GM19239 (cell line): Measurements from ENCODE around the gene MRPL58.
"Not testable (repeated sequence)": the region's sequence is repeated elsewhere in the genome, so short reads cannot be mapped to it uniquely, and the experiment has no call there.

ENCODE experiments used
- DNase-seq: peaks from one replicate; pipeline ENCODE4 v3.0.0; 2011; ENCODE audit warnings: low spot score; ENCODE audit not compliant: insufficient read length
- FAIRE-seq: peaks from 2 replicates; lab custom pipeline; 2011; peaks lifted over from hg19 to GRCh38; lab: Jason Lieb, UNC

Gene MRPL58

DNA sequence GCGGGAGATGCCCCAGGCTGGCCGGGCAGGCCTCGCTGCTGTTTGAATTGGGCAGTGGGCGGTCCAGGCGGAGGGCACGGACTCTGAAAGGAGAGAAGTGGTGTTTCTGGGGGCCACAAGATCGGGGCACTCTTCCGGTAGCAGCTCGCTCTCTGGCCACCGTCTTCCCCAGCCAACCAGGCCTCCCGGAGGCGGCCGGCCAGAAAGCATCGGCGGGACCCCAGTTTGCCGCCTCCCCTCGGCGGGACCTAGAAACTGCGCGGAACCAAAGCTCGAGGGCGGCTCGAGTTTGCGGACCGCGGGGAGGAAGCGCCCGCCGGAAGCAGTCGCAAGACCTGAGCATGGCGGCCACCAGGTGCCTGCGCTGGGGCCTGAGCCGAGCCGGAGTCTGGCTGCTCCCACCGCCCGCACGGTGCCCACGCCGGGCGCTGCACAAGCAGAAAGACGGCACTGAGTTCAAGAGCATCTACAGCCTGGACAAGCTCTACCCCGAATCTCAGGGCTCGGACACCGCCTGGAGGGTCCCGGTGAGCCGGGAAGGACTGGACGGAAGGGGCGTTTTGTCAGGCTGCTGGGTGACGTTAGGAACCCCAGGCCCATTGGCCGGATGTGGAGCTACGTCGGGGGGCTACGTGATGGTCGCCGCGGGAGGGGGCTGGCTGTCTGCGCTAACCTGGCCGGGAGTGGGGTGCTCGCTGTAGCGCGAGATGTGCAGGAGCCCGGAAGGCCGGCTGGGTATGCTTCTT is at the start of gene MRPL58:
Gene MRPL58, plus strand, starts transcription at position 325 of the 746 bp plus-strand sequence. Its CDS starts 17 bp downstream, at position 342.
- FAIRE-seq = peak; percentile 52
- DNase-seq = peak; percentile 96

DNA sequence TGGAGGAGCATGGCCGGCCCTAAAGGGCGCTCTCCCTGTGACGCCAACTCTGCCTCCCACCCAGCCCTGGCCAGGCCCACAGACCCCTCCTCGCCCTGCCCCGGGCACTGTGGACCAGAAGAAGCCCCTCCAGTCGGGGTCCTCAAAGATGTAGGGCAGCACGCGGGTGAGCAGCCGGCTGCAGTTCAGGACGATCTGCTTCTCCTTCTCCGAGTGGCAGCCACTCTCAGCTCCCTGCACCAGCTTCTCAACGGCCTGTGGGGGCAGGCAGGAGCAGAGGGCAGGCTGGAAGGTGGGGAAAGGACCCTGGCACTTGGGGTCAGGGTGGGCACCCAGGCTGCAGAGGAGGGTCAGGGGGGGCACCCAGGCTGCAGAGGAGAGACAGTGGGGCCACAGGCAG is 48.8 kb upstream of the MRPL58 start:
- DNase-seq = no peak
- FAIRE-seq = no peak

DNA sequence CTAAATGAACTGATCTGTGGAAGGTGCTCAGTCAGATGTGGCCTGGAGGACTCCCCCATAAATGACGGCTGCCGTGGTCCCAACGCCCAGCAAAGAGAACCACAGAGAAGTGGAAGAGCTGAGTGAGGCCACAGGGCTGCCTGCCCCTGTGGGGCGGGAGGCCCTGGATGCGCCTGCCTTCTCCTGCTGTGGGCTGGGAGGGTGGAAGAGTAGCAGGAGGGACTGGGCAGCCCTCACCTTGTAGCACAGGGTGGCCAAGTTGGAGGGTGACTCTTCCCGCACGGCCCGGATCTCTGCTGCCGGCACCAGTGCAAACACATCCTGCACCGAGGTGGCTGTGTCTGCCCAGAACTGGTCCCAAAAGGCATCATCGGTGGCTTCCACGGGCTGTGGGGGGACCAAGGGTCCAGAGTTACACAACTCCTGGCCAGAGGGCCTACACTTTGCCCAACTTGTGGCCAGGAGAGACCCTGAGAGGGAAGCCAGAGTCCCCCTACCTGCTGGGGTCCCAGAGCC is 48.2 kb upstream of the MRPL58 start:
- DNase-seq = no peak
- no peak for FAIRE-seq

- no peak for FAIRE-seq
- no peak for DNase-seq
Observed at GRCh38 chr17:74964988-74965622, 47.4 kb upstream of the MRPL58 start.

GRCh38 chr17:74968361-74968780 is 44.1 kb upstream of the MRPL58 start:
- DNase-seq (no peak), FAIRE-seq (no peak)

- DNase-seq, FAIRE-seq: not testable (repeated sequence)
Observed at GRCh38 chr17:74969501-74969900, 43.0 kb upstream of the MRPL58 start.

- no peak for FAIRE-seq
- no peak for DNase-seq
Observed at GRCh38 chr17:74970395-74970794, 42.1 kb upstream of the MRPL58 start.

GRCh38 chr17:74971069-74971841 is 41.2 kb upstream of the MRPL58 start:
- no peak for FAIRE-seq

DNA sequence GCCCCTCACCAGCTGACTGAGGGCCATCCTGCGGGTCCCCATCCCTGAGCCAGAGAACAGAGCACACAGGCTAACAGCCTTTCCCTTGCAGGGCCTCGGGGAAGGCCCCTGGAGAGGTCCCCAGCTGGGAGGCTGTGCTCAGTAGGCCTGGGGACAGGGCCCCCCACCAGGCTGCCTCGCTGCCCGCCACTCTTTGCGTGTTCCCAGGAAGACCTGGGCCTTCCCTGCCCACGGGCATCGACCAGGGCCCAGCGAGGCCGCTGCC is 40.7 kb upstream of the MRPL58 start:
- no peak for FAIRE-seq
- DNase-seq = no peak

More at GRCh38 chr17:74971069-74971841, 41.2 kb upstream of the MRPL58 start:
- DNase-seq = no peak

GRCh38 chr17:74972107-74972972 is 40.1 kb upstream of the MRPL58 start, which contains the start of gene HID1:
HID1 (minus strand) TSS chr17:74972759; CDS start chr17:74972656, 103 bp downstream.
- FAIRE-seq (no peak), DNase-seq (peak; percentile 78)

GRCh38 chr17:74972973-74973328 is 39.5 kb upstream of the MRPL58 start:
- FAIRE-seq (peak; percentile 57), DNase-seq (no peak)

GRCh38 chr17:74975943-74976342 is 36.5 kb upstream of the MRPL58 start:
- FAIRE-seq = no peak

GRCh38 chr17:74977802-74978201 is 34.7 kb upstream of the MRPL58 start:
- FAIRE-seq = no peak
- DNase-seq = no peak

More at GRCh38 chr17:74975943-74976342, 36.5 kb upstream of the MRPL58 start:
- DNase-seq = no peak

DNA sequence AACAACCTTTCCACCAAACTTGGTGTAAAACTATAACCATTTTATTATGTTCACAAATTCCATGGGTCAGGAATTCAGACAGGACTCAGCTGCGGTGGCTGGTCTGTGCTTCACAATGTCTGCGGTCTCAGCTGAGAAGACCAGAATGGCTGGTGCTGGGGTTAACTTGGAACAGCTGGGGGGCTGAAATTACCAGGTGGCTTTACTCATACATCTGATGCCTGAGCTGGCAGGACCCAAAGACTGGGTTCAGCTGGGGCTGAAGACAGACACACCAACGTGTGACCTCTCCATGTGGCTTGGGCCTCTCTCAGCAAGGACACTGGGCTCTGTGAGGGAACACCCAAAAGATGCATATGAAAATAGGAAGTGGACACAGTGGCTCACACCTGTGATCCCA is 34.2 kb upstream of the MRPL58 start:
- no peak for FAIRE-seq
- DNase-seq = no peak

- no peak for DNase-seq
Observed at GRCh38 chr17:74979408-74980146, 32.9 kb upstream of the MRPL58 start.

DNA sequence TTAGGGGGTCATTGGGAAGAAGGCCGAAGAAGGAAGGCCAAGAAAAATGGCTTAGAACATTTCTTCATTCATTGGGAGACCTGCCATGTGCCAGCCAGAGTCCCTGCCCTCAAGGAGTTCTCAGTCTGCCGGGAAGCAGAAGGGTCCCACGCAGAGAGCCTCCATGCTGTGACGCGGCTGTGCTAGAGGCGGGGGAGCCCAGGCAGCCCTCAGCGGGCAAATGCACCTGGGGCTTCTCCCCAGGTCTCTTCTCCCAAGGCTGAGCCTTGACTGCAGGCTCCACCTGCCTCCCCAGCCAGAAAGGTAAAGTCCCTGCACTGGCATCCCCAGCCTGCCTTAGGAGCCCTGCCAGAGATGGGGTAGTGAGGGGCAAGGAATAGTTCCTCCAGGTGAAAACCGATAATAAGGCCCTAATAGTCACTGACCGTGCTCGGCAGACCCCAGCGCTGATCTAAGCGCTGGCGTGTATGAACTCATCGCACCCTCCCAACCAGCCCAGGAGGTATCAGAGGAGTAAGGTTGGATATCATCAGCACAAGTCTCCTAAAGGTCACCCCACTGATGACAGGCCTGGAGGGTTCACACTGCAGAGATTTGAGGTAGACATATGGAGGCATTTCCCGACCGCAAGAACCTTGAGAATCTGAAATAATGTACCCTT is 31.0 kb upstream of the MRPL58 start:
- DNase-seq (no peak), FAIRE-seq (no peak)

More at GRCh38 chr17:74979408-74980146, 32.9 kb upstream of the MRPL58 start:
- no peak for FAIRE-seq

DNA sequence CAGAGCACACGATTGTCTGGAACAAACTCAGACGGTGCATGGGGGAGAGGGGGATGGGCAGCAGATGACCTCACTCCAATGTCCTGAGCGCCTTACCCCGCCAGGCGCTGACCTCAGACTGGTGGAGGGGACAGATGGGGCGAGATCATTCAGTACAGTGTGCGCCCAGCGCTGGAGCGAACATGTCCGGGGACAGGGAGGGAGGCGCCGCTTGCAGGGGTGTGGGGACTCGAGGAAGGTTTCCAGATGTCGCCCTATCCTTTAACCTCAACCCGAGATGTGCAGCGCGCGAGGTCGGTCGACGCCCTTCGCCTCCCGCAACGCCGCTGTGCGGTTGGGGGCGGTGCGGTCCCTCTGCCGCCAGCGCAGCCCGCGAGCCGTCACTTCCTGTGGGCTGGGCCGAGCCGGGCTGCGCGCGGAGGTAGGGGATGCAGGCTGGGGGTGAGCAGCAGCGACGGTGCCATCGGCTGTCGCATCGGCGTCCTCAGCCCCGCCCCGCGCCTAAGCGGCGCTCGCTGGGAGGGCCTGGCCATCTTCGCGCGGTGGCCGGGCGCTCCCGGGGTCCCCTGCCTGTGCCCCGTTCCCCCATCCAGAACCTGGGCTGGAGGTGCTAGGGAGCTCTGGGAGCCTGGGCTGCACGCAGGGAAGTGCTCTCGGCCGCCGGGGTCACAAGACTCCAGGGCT is 30.3 kb upstream of the MRPL58 start:
- FAIRE-seq (no peak), DNase-seq (peak; percentile 60)

GRCh38 chr17:74982663-74983313 is 29.7 kb upstream of the MRPL58 start:
- not testable (repeated sequence) for FAIRE-seq, DNase-seq
